GM13977 (cell line): Measurements from ENCODE around the gene MLLT3.

ENCODE experiments used
- DNase-seq: peaks from one replicate; pipeline ENCODE4 v3.0.0; 2012; ENCODE audit warnings: low spot score
- in situ Hi-C: fragments of 300-500 bp; cut with MboI; formaldehyde crosslinking; loops from one replicate; pipeline ENCODE4 v1.12.0; 2022; ENCODE audit warnings: low sequenced_read_pairs, low pct_unique_long_range_greater_than_20kb, mixed read lengths, inconsistent platforms; ENCODE audit not compliant: unreplicated experiment
- TF ChIP-seq, protein P1 (sequence below): IDR thresholded peaks from 2 replicates; pipeline ENCODE4 v1.5.1; 2012; ENCODE audit warnings: mild to moderate bottlenecking, control low read depth; ENCODE audit not compliant: insufficient read depth; ENCODE audit errors: extremely low read depth, missing control alignments

Gene MLLT3

DNA sequence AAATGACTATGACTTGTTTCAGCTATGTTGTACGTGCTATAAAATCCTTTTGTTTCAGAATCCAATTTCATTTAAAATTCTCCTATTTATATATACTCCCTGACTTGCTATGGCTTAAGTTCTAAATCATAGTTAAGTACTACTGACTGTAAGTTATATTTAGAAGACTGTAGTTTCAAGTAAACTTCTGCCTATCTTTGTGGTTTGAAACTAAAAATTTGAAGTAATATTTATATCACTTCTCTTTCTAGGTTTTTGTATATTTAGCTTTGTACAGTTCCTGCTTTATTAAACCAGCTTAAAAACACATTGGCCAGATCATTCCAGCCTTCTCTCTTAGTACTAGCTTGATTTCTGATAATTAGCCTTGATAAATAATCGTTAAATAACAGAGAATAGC lies 196.3 kb downstream of the MLLT3 start:
- in situ Hi-C loops: no loop called here
- DNase-seq: no peak
- TF ChIP-seq, protein P1, sequence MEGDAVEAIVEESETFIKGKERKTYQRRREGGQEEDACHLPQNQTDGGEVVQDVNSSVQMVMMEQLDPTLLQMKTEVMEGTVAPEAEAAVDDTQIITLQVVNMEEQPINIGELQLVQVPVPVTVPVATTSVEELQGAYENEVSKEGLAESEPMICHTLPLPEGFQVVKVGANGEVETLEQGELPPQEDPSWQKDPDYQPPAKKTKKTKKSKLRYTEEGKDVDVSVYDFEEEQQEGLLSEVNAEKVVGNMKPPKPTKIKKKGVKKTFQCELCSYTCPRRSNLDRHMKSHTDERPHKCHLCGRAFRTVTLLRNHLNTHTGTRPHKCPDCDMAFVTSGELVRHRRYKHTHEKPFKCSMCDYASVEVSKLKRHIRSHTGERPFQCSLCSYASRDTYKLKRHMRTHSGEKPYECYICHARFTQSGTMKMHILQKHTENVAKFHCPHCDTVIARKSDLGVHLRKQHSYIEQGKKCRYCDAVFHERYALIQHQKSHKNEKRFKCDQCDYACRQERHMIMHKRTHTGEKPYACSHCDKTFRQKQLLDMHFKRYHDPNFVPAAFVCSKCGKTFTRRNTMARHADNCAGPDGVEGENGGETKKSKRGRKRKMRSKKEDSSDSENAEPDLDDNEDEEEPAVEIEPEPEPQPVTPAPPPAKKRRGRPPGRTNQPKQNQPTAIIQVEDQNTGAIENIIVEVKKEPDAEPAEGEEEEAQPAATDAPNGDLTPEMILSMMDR: no peak

DNA sequence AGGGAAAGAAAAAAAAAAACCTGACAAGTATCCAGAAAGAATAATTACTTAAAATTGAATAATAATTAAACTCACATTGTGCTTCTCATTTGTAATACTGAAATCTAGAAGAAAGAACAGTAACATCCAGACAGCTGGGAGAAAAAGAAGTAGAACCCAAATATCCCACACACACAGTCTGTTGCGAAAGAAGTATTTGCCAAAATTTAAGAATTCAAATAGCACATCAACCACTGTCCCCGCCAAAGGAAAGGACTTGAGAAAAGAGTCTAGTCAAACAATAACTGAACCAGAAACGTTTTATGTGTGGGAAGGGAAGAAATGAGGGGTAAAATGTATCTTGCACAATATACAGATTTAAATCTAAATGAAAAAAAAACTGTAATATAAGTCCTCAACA lies 202.8 kb downstream of the MLLT3 start:
- in situ Hi-C loops: no loop called here
- TF ChIP-seq, protein P1: no peak
- no peak for DNase-seq

DNA sequence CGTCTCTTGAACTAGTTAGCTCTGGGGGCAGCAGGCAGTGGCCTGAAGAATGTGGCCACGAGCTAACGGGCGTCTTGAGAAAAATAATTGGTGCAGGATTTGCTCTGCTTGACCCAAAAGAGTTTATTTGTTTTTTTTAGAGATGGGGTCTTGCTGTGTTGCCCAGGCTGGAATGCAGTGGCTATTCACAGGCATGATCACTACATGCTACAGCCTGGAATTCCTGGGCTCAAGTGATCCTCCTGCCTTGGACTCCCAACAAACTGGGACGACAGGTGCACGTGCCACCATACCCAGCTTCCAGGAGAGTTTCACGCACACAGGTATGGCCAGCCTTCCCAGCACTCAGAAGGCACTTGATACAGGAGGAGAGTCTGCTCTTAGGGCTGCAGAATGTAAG lies 203.8 kb downstream of the MLLT3 start:
- TF ChIP-seq, protein P1: no peak
- in situ Hi-C loops: no loop called here
- no peak for DNase-seq

DNA sequence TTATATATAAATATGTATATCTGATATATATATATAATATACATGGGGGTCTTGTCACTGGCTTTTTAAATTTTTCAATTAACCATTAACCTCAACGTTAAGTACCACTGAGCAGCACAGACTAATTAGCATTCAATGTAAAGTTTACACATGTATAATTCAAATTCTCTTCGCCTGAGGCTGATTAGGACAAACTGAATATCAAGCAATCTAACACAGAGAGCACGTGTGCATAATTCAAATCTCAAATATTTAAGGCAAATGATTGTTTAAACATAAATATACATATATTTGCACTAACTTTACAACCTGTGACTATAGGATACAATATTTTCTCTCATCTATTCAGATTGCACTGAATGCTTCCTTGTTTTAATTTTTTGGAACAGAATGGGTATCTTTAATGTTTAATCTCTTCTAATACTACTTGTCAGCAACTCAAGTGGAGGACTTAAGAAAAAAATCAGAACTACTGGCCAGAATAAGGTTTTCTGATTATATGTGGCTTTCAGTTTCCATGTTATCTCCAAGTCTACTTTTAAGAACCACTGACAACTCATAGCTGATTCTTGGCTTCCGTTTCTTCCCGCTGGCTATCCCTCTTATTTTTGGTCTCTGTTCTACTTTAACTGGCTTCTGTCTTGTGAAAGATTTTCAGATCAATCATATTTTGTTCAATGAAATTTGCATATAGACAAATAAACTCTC lies 204.8 kb downstream of the MLLT3 start:
- TF ChIP-seq, protein P1: no peak
- in situ Hi-C loops: no loop called here
- DNase-seq: no peak

DNA sequence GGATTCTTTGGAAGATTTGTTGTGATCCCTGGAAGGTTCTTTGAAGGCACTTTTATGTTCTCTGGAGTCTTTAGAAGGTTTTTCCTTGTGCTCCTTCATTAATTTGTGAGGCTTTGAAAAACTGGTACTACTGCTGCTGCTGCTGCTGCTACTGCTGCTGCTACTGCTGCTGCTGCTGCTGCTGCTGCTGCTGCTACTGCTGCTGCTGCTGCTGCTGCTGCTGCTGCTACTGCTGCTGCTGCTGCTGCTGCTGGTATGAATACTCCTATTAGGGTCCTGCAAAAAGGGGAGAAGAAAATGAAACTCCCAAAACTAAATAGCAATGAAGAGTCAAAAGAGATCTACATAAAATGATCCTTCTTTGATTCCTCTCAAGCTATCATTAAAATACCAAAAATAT lies 208.1 kb downstream of the MLLT3 start:
- DNase-seq: no peak
- TF ChIP-seq, protein P1: no peak
- in situ Hi-C loops: no loop called here

DNA sequence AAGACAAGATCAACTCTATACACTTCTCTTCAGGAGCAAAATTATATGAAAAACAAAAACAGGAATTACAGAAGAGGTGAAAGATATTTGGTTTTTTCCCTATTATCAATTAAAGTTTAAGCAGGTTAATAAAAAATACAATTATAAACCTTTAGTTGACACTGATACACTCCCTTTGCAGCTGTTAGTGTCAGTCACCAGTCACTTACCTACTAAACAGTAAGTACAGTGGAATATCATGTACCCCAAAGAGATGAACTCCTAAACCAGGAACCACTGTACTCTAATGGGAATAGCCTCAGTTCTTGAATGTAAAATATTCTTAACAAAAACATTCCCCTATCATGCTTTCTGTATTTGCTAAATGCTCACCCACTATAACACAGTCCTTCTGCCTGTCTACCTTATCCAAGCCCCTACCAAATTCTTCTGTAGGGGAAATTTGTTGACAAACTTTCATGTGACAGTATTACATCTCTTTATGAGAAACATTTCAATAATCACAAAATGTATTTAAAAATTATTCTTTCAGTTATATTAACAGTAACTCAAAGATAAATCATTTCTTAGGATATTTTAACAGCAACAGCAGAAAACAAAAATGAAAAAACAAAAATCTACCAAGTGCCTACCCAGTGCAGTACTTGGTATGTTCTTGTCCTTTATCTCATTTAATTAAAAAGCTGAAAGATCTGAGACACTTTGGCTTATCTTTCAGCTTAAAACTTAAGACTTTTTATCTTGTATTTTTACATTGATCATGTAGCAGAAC lies 212.8 kb downstream of the MLLT3 start:
- in situ Hi-C loops: no loop called here
- TF ChIP-seq, protein P1: no peak
- DNase-seq: no peak
